ENCODE measurements around the gene STK10.

STK10 gene

DNA sequence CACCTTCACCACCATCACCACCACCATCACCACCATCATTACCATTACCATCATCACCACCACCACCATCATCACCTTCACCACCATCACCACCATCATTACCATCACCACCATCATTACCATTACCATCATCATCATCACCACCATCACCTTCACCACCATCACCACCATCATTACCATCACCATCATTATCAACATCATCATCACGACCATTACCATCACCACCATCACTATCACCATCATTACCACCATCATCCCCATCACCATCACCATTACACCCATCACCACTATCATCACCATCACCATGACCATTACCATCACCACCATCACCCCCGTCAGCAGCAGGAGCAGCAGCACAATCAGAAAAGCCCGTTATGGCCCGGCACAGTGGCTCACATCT, 89.1 kb downstream of the STK10 start:
- no peaks in the 10 kb centered on the region for H3K27me3 Mint-ChIP-seq
- H3K27ac Mint-ChIP-seq: no peak overlapping the region
- intact Hi-C loops (cut with micrococcal nuclease): no loop called here
- H3K4me1 Mint-ChIP-seq (ENCODE audit: low read depth): peaks cover 23% of the 10 kb centered on the region
- H3K36me3 Mint-ChIP-seq (ENCODE audit: low read depth): peaks cover 100% of the 10 kb centered on the region
- no peak overlapping the region for H3K4me3 Mint-ChIP-seq
- H3K9me3 Mint-ChIP-seq: no peaks in the 10 kb centered on the region

DNA sequence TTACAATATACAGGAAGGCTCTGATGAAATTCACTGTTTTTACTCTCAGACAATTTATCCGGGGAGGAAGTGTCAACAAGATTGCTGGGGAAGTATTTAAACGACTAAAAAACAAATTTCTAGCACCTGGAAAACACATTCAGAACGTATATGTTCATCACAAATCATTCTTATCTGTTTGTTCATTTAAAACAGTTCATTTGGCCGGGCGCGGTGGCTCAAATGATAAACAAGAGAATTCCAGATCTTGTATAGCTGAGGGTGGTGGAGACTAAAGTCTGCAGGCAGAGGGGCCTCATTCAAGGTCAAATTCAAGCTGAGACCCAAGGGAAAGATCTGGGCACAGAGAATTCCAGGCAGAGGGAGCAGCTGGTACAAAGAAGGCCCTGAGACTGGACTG, 90.0 kb downstream of the STK10 start:
- H3K27ac Mint-ChIP-seq: no peak overlapping the region
- no peak overlapping the region for H3K4me3 Mint-ChIP-seq
- intact Hi-C loops (cut with micrococcal nuclease): no loop called here
- H3K9me3 Mint-ChIP-seq: no peaks in the 10 kb centered on the region
- no peaks in the 10 kb centered on the region for H3K27me3 Mint-ChIP-seq
- H3K36me3 Mint-ChIP-seq (ENCODE audit: low read depth): peaks cover 100% of the 10 kb centered on the region
- peaks cover 15% of the 10 kb centered on the region for H3K4me1 Mint-ChIP-seq (ENCODE audit: low read depth)

DNA sequence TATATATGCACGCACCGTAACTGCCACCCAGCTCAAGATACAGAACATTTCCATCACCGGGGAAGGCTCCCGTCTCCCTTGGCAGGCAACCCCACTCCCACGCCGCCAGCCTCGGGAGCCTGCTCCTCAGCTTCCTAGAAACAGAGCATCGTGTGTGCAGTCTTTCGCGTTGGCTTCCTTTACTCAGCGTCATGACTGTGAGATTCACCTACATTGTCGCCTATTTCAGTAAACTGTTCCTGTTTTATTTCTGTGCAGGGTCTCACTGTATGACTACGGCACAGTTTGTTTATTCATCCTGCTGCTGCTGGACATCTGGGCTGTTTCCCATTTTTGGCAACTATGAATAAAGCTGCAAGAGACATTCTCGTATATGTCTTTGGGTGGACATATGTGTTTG, 90.7 kb downstream of the STK10 start:
- intact Hi-C loops (cut with micrococcal nuclease): no loop called here
- H3K4me1 Mint-ChIP-seq (ENCODE audit: low read depth): peaks cover 14% of the 10 kb centered on the region
- peaks cover 100% of the 10 kb centered on the region for H3K36me3 Mint-ChIP-seq (ENCODE audit: low read depth)
- peak overlapping the region; percentile 55 for H3K27ac Mint-ChIP-seq
- H3K9me3 Mint-ChIP-seq: no peaks in the 10 kb centered on the region
- H3K4me3 Mint-ChIP-seq: no peak overlapping the region
- no peaks in the 10 kb centered on the region for H3K27me3 Mint-ChIP-seq

DNA sequence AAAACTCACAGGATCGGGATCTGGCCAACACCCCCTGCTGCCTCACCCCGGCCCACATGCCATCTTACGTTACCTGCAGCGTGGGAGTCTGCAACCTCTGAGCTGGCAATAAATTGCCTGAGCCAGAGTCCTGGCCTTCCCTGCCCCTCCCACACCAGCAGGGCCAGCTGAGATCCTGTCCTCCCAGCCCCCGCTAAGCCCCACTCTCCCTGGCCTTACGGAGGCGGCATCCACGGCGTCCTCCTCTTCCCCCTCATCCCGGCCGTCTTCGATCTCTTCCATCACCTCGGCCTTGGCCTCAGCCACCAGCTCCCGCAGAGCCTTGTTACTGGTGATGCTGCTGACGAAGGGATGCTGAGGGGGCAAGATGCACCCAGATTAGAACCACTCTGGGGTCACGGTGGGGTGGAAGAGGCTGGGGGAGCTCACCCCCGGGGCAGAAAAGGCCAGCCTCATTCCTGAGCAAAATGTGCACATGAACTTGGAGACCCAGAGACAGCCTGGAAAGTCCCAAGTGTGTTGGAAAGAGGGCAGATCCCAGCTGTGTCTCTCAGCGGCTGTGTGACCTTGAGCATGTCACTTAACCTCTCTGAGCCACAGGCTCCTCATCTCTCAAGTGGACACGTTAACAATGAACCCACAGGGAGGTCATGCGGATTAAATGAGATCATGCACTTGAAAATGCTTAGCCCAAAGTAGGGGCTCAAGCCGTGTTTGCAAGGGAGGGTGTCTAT, 91.7 kb downstream of the STK10 start:
- no peaks in the 10 kb centered on the region for H3K9me3 Mint-ChIP-seq
- no peak overlapping the region for H3K4me3 Mint-ChIP-seq
- H3K27me3 Mint-ChIP-seq: no peaks in the 10 kb centered on the region
- intact Hi-C loops (cut with micrococcal nuclease): no loop called here
- H3K27ac Mint-ChIP-seq: no peak overlapping the region
- H3K36me3 Mint-ChIP-seq (ENCODE audit: low read depth): peaks cover 100% of the 10 kb centered on the region
- H3K4me1 Mint-ChIP-seq (ENCODE audit: low read depth): peaks cover 6% of the 10 kb centered on the region

DNA sequence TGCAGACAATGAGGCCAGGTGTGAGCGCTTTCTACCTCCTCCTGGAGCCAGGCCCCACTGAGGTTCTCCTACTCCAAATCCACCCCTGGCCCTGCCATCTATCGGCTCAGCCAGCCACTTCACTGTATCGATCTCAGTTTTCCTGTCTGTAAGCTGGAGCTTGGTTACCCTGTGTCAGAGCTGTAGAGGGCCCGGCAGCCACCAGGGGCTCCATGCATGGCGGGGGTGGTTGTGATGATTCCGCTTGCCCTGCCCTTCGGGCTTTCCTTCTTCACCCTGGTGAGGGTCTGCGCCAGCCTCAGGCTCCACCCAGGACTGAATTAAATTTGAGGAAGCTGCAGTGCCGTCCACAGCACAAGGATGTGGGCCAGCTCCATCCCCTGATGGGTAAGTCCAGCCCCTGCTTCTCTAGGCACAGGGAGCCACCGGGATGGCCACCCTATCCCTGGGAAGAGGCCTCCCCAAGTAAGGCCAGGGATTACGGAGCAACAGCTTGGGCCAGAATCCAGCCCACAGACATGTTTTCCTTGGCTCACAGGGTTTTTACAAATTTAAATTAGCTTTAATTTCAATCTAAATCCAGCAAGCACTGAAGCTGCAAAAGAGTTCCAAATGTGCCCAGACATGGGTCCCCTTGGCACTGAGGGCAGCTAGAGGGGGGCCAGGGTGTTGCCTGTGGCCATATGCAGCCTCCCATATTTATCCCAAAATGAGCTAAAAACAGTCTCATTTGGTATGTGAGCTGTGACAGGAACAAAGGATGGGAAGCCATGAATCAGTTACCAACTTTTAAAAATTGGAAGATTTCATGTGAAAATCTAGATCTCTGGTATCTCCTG, 92.4 kb downstream of the STK10 start:
- Mint-ChIP-seq H3K9me3 (no peaks in the 10 kb centered on the region), H3K4me1 (ENCODE audit: low read depth) (peaks cover 6% of the 10 kb centered on the region), H3K27ac (peak overlapping the region; percentile 17), H3K27me3 (no peaks in the 10 kb centered on the region), H3K4me3 (no peak overlapping the region), H3K36me3 (ENCODE audit: low read depth) (peaks cover 100% of the 10 kb centered on the region)
- intact Hi-C loops (cut with micrococcal nuclease): no loop called here

DNA sequence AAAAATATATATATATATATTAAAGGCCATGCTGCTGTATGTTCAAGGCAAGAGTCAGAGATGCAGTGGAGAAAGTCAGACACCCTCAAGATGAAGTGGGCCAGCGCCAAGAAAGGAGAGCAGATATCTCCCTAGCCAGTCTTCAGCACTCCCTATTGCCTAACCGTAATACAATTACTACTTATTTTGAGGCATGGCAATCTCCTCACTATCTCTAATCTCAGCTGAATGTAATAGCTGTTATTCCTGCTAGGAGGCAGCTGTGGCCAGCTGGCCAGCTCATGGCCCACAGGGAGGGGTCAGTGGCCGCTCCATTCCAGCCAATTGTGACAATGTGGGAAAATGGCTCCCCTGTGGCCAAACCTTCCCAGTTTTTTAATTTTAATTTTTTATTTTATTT, 94.1 kb downstream of the STK10 start:
- Mint-ChIP-seq H3K27me3 (no peaks in the 10 kb centered on the region), H3K4me1 (ENCODE audit: low read depth) (peaks cover 4% of the 10 kb centered on the region), H3K27ac (no peak overlapping the region), H3K9me3 (no peaks in the 10 kb centered on the region), H3K4me3 (no peak overlapping the region), H3K36me3 (ENCODE audit: low read depth) (peaks cover 100% of the 10 kb centered on the region)
- intact Hi-C loops (cut with micrococcal nuclease): no loop called here

DNA sequence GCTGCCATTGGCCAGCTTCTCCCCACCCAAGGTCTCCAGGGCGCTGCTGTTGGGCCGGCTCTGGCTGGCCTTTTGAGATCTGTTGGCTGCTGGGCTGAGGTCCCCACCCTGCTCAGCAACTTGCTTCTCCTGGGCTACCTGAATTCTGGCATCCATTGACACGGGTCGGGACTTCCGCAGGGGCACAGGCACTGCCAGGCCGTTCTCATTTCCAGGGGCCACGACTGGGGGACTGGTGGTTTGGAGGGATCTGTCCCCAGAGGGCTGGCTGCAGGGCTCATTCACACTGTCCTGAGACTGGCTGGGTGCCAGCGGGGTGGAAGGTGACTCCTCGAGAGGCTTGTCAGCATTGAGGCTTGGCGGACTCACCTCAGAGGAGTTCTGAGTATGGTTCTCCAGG, 94.5 kb downstream of the STK10 start:
- Mint-ChIP-seq H3K9me3 (no peaks in the 10 kb centered on the region), H3K4me3 (no peak overlapping the region), H3K4me1 (ENCODE audit: low read depth) (no peaks in the 10 kb centered on the region), H3K27me3 (no peaks in the 10 kb centered on the region), H3K36me3 (ENCODE audit: low read depth) (peaks cover 100% of the 10 kb centered on the region), H3K27ac (no peak overlapping the region)
- intact Hi-C loops (cut with micrococcal nuclease): no loop called here

DNA sequence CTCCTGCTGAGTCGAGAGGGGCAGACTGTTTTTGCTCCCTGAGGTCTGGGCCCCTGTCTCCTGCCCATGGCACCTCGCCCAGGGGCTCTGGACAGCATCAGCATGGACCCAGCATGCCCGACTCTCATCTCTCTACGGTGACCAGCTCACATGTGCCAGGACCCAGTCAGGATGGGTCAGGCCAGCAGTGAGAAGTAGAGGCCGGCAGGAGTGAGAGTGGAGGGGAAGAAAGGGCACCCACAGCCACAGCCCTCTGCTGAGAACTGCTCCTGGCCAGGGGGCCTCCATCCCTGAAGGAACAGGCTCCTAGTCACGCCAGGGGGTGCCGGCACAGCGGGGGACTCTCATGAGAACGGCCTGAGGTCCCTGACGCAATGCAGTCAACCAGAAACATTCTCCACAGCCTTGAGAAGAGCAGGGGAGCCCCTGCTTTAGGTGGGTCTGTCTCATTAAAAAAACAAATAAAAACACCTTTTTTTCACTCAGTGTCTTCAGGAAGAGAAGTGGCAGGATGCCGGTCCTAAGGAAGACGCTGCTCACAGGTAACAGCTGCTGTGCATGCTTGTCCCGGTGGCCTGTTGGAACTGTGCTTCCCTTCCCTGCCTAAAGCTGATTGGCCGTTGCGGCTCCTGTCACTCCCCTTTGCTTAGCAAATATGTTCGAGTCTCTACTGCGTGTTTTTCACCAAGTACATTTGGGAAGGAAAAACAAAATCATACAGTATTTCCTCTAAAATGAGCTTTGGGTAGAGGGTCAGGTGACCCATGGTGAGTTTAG, 95.9 kb downstream of the STK10 start:
- Mint-ChIP-seq H3K9me3 (no peaks in the 10 kb centered on the region), H3K4me3 (no peak overlapping the region), H3K36me3 (ENCODE audit: low read depth) (peaks cover 94% of the 10 kb centered on the region), H3K27me3 (no peaks in the 10 kb centered on the region), H3K27ac (no peak overlapping the region), H3K4me1 (ENCODE audit: low read depth) (no peaks in the 10 kb centered on the region)
- intact Hi-C loops (cut with micrococcal nuclease): no loop called here

DNA sequence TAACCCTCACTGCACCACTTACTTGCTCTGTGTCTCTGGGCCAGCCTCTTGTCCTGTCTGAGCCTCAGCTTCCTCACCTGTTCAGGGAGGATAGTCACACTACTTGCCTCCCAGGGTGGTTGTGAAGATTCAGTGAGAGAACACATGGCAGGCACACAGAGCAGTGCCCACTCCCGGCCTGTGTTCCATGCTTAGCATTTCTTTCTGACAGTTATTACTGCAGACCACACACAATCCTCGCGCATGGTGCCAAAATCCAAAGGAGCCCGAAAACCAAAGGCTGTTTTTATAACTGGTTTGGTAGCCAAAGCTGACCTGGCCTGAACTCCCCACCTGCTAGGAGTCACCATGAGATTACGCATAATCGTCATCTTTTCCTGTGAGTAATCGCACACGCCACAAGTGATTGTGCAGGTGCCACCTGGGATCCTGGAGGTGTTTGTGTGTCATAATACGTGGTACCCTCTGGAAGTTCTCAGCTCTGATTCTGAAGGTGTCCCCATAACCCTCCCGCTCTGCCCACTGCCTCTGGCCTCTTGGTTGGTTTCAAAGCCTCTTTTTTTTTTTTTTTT, 97.0 kb downstream of the STK10 start:
- intact Hi-C loops (cut with micrococcal nuclease): no loop called here
- no peak overlapping the region for H3K27ac Mint-ChIP-seq
- peaks cover 8% of the 10 kb centered on the region for H3K4me1 Mint-ChIP-seq (ENCODE audit: low read depth)
- H3K4me3 Mint-ChIP-seq: no peak overlapping the region
- no peaks in the 10 kb centered on the region for H3K27me3 Mint-ChIP-seq
- H3K36me3 Mint-ChIP-seq (ENCODE audit: low read depth): peaks cover 90% of the 10 kb centered on the region
- H3K9me3 Mint-ChIP-seq: no peaks in the 10 kb centered on the region

DNA sequence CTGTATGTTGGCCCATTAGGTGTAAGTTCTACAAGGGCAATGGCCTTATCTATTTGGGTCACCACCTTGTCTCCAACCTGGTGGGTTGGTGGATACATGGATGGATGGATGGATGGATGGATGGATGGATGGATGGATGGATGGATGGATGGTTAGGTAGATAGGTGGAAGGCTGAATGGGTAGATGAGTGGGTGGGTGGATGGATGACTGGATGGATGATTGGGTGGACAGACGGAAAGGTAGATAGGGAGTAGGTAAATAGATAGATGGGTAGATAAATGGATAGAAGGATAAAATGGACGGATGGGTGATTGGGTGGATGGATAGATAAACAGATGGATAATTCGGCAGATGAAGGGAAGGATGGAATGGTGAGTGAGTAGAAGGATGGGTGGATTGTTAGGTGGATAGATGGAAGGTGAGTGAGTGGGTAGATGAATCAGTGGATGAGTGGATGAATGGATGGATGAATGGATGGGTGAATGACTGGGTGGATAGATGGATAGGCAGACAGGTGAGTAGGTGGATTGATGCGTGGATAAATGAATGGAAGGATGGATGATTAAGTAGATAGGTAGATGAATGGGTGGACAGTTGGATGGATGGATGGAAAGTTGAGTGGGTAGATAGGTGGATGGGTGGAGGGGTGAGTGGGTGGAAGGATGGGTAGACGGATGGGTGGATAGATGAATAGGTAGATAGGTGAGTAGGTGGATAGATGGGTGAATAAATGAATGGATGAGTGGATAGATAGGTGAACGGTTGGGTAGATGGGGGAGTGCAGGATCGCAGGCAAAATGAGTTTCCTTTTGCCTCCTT, 98.5 kb downstream of the STK10 start:
- Mint-ChIP-seq H3K36me3 (ENCODE audit: low read depth) (peaks cover 90% of the 10 kb centered on the region), H3K4me3 (no peak overlapping the region), H3K27me3 (no peaks in the 10 kb centered on the region), H3K9me3 (no peaks in the 10 kb centered on the region), H3K4me1 (ENCODE audit: low read depth) (peaks cover 11% of the 10 kb centered on the region), H3K27ac (no peak overlapping the region)
- intact Hi-C loops (cut with micrococcal nuclease): no loop called here

DNA sequence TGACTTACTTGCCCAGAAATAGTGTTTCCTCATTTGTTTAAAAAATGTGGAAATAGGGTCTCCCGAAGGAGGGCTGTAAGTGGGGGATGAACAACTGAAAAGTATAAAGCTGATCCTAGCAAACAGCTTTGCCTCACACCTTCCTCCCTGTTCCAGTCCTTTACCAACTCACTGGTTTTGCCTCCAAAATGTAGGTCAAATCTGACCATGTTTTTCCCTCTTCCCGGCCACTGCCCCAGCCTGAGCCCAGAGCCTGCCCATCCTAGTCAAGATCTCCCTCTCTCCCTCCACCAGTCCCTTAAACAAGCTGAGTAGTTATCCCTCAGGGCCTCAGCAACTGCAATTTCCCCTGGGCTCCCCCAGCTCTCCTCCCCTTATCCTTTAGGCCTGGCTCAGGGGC, 99.2 kb downstream of the STK10 start:
- intact Hi-C loops (cut with micrococcal nuclease): no loop called here
- Mint-ChIP-seq H3K4me1 (ENCODE audit: low read depth) (peaks cover 11% of the 10 kb centered on the region), H3K27ac (no peak overlapping the region), H3K9me3 (no peaks in the 10 kb centered on the region), H3K4me3 (no peak overlapping the region), H3K36me3 (ENCODE audit: low read depth) (peaks cover 85% of the 10 kb centered on the region), H3K27me3 (no peaks in the 10 kb centered on the region)

DNA sequence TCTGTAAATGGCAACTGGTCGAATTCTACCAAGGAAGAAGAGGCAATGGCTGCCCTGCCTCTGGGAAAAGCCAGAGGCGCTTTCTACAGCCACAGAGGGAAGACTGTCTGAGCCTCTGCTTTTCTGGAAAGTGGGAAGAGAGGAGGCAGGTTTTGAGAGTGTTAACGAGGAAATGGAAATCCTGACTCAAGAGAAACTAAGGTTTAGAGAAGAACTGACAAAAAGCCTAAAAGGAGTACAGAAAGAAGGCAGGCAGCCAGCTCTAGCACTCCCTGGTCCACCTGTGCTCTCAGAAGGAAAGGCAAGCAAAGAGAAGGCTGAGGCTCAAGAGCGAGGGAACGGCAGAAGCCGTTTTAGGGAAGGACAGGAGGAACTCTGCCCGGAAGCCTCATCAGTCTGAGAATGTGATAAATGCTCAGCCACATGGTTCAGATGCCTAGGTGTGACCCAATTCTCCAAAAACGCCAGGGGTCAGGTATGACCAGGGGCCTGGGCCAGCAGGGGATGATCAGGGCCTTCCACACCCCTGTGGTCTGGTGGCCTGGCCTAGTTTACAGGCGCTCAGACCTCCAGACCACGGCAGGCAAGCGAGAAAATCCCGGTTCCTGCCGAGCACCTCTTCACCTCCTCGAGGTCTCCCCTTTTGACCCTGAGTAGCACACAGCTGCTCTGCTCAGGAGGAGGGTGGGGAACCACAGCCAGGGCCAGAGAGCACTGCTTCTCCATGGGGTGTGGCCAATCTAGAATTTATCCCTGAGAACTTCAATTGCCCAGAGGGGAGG, 101.6 kb downstream of the STK10 start:
- Mint-ChIP-seq H3K27ac (peak overlapping the region; percentile 57), H3K4me3 (no peak overlapping the region), H3K36me3 (ENCODE audit: low read depth) (peaks cover 79% of the 10 kb centered on the region), H3K4me1 (ENCODE audit: low read depth) (peaks cover 11% of the 10 kb centered on the region), H3K27me3 (no peaks in the 10 kb centered on the region), H3K9me3 (no peaks in the 10 kb centered on the region)
- intact Hi-C loops (cut with micrococcal nuclease): no loop called here

DNA sequence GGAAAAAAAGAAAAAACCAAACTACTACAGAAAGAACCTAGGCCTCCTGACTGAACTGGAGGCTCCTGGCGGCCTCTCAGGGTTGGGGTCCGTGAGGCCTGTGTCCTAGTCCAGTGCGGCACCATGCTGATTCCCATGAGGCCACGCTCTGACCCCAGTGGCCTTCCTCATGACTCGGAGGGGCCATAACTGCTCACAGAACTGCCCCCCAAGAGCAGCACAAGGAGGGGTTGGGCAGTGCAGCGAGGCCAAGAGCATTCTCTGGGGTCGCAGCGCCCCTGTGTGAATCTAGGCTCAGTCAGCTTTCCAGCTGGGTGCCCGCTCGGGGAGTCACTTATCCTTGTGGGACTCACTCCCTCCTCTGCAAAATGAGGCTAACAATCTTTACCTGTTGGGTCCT, 102.3 kb downstream of the STK10 start:
- Mint-ChIP-seq H3K9me3 (no peaks in the 10 kb centered on the region), H3K36me3 (ENCODE audit: low read depth) (peaks cover 79% of the 10 kb centered on the region), H3K4me1 (ENCODE audit: low read depth) (peaks cover 11% of the 10 kb centered on the region), H3K4me3 (no peak overlapping the region), H3K27ac (peak overlapping the region; percentile 57), H3K27me3 (no peaks in the 10 kb centered on the region)
- intact Hi-C loops (cut with micrococcal nuclease): no loop called here
